D341Med (cell line): ENCODE data around the gene MRFAP1L1.

Experiments
- DNase-seq: peaks from one replicate; pipeline ENCODE4 v3.0.0; 2012; ENCODE audit warnings: low spot score

Gene MRFAP1L1

GRCh38 chr4:6716018-6716911 lies 6.6 kb upstream of the MRFAP1L1 start, which contains the start of gene BLOC1S4:
Gene BLOC1S4, plus strand, starts transcription at chr4:6716174. Its CDS starts 36 bp downstream, at chr4:6716210.
- peak; percentile 98 for DNase-seq

GRCh38 chr4:6715704-6716017 lies 6.0 kb upstream of the MRFAP1L1 start:
- DNase-seq = no peak

GRCh38 chr4:6714954-6715353 lies 5.3 kb upstream of the MRFAP1L1 start:
- no peak for DNase-seq

GRCh38 chr4:6710996-6711395 lies 1.3 kb upstream of the MRFAP1L1 start:
- no peak for DNase-seq

- DNase-seq = no peak
Measured at GRCh38 chr4:6710282-6710681, 617 bp upstream of the MRFAP1L1 start.

GRCh38 chr4:6706173-6706572 lies 3.5 kb downstream of the MRFAP1L1 start:
- DNase-seq = no peak

- DNase-seq = no peak
Measured at GRCh38 chr4:6705646-6706045, 4.0 kb downstream of the MRFAP1L1 start.

- DNase-seq = no peak
Measured at GRCh38 chr4:6703786-6704185, 5.9 kb downstream of the MRFAP1L1 start.

GRCh38 chr4:6702761-6703160 lies 6.9 kb downstream of the MRFAP1L1 start:
- no peak for DNase-seq

- DNase-seq = no peak
Measured at GRCh38 chr4:6701371-6701770, 8.3 kb downstream of the MRFAP1L1 start.

- no peak for DNase-seq
Measured at GRCh38 chr4:6699903-6700302, 9.8 kb downstream of the MRFAP1L1 start.

GRCh38 chr4:6699388-6699787 lies 10.3 kb downstream of the MRFAP1L1 start:
- no peak for DNase-seq

- DNase-seq = no peak
Measured at GRCh38 chr4:6697131-6697530, 12.5 kb downstream of the MRFAP1L1 start.

- DNase-seq = no peak
Measured at GRCh38 chr4:6696611-6697010, 13.1 kb downstream of the MRFAP1L1 start.

- DNase-seq = no peak
Measured at GRCh38 chr4:6695660-6696610, 13.7 kb downstream of the MRFAP1L1 start.

GRCh38 chr4:6694177-6694901 lies 15.3 kb downstream of the MRFAP1L1 start:
- DNase-seq = no peak

- DNase-seq = no peak
Measured at GRCh38 chr4:6693231-6694176, 16.2 kb downstream of the MRFAP1L1 start, which contains the start of gene S100P. Gene S100P, plus strand, starts transcription at chr4:6693878. Its CDS starts 55 bp downstream, at chr4:6693933.

- DNase-seq = no peak
Measured at GRCh38 chr4:6692806-6693205, 16.9 kb downstream of the MRFAP1L1 start.

GRCh38 chr4:6692379-6692778 lies 17.3 kb downstream of the MRFAP1L1 start:
- no peak for DNase-seq

GRCh38 chr4:6689506-6689960 lies 20.1 kb downstream of the MRFAP1L1 start:
- DNase-seq = no peak
